Effector CD4-positive, alpha-beta T cell (primary cell): ENCODE data around the gene KLK7.
"Not testable (repeated sequence)": the region's sequence is repeated elsewhere in the genome, so short reads cannot be mapped to it uniquely, and the experiment has no call there.

Source experiments
- DNase-seq: peaks from one replicate; pipeline ENCODE4 v3.0.0-alpha.2; 2020

Gene KLK7

GRCh38 chr19:50974702-50975556 lies 8.8 kb downstream of the KLK7 start:
- DNase-seq = no peak

GRCh38 chr19:50972795-50973376 lies 10.8 kb downstream of the KLK7 start:
- DNase-seq = no peak

- DNase-seq = not testable (repeated sequence)
These were observed 13.9 kb downstream of the KLK7 start for GRCh38 chr19:50969810-50970209.

GRCh38 chr19:50969413-50969760 lies 14.3 kb downstream of the KLK7 start, which contains the start of gene KLK6:
Gene KLK6, minus strand, starts transcription at chr19:50969591. Its CDS starts 1,487 bp downstream, at chr19:50968104.
- DNase-seq = no peak

GRCh38 chr19:50968716-50969412 lies 14.9 kb downstream of the KLK7 start:
- no peak for DNase-seq

- DNase-seq = no peak
These were observed 15.6 kb downstream of the KLK7 start for GRCh38 chr19:50967929-50968715.

GRCh38 chr19:50964266-50964665 lies 19.5 kb downstream of the KLK7 start:
- no peak for DNase-seq

GRCh38 chr19:50963381-50963780 lies 20.3 kb downstream of the KLK7 start:
- no peak for DNase-seq

- DNase-seq = no peak
These were observed 21.5 kb downstream of the KLK7 start for GRCh38 chr19:50962245-50962644.

- no peak for DNase-seq
These were observed 23.8 kb downstream of the KLK7 start for GRCh38 chr19:50959731-50960500.

GRCh38 chr19:50957587-50957986 lies 26.1 kb downstream of the KLK7 start:
- DNase-seq = no peak

GRCh38 chr19:50952910-50953309 lies 30.8 kb downstream of the KLK7 start, which contains the start of gene KLK5:
Gene KLK5, minus strand, starts transcription at chr19:50953038. Its CDS starts 381 bp downstream, at chr19:50952657.
- no peak for DNase-seq

GRCh38 chr19:50949861-50950260 lies 33.9 kb downstream of the KLK7 start:
- no peak for DNase-seq

- DNase-seq = no peak
These were observed 36.6 kb downstream of the KLK7 start for GRCh38 chr19:50947123-50947522.

- no peak for DNase-seq
These were observed 38.9 kb downstream of the KLK7 start for GRCh38 chr19:50944795-50945194.

- DNase-seq = no peak
These were observed 40.5 kb downstream of the KLK7 start for GRCh38 chr19:50943074-50943828.

- DNase-seq = no peak
These were observed 44.1 kb downstream of the KLK7 start for GRCh38 chr19:50939596-50939995.

GRCh38 chr19:50933640-50934039 lies 50.1 kb downstream of the KLK7 start:
- DNase-seq = no peak

GRCh38 chr19:50932690-50933083 lies 51.0 kb downstream of the KLK7 start:
- DNase-seq = no peak

- DNase-seq = no peak
These were observed 51.6 kb downstream of the KLK7 start for GRCh38 chr19:50932018-50932689.

- no peak for DNase-seq
These were observed 52.7 kb downstream of the KLK7 start for GRCh38 chr19:50931023-50931422.
